ENCODE data around the gene ETS1. TPM values are rescaled to one million over a fixed set of nuclear protein-coding genes. Genes with fewer than 3 reads are reported as not detected.

The ETS1 gene
- total RNA-seq, 1 donor from 2014 or later, result 52.7 TPM

- peak; percentile 83 for DNase-seq (ENCODE audit: low read depth)
Observed at GRCh38 chr11:128501632-128502549, 85.5 kb downstream of the ETS1 start.

- no peak for DNase-seq (ENCODE audit: low read depth)
Observed at GRCh38 chr11:128501008-128501407, 86.3 kb downstream of the ETS1 start.

- no peak for DNase-seq (ENCODE audit: low read depth)
Observed at GRCh38 chr11:128500493-128500892, 86.9 kb downstream of the ETS1 start.

GRCh38 chr11:128499613-128500253 lies 87.6 kb downstream of the ETS1 start:
- no peak for DNase-seq (ENCODE audit: low read depth)

- no peak for DNase-seq (ENCODE audit: low read depth)
Observed at GRCh38 chr11:128498721-128499245, 88.6 kb downstream of the ETS1 start.

- no peak for DNase-seq (ENCODE audit: low read depth)
Observed at GRCh38 chr11:128497776-128498095, 89.6 kb downstream of the ETS1 start.

GRCh38 chr11:128497061-128497775 lies 90.1 kb downstream of the ETS1 start:
- DNase-seq (ENCODE audit: low read depth), result peak; percentile 96

GRCh38 chr11:128496692-128497060 lies 90.7 kb downstream of the ETS1 start:
- no peak for DNase-seq (ENCODE audit: low read depth)

- no peak for DNase-seq (ENCODE audit: low read depth)
Observed at GRCh38 chr11:128496249-128496648, 91.1 kb downstream of the ETS1 start.

GRCh38 chr11:128494418-128495332 lies 92.7 kb downstream of the ETS1 start:
- DNase-seq (ENCODE audit: low read depth), result no peak

GRCh38 chr11:128493570-128493965 lies 93.8 kb downstream of the ETS1 start:
- DNase-seq (ENCODE audit: low read depth), result no peak

GRCh38 chr11:128492903-128493569 lies 94.3 kb downstream of the ETS1 start:
- DNase-seq (ENCODE audit: low read depth), result peak; percentile 27

GRCh38 chr11:128492461-128492860 lies 94.9 kb downstream of the ETS1 start:
- peak; percentile 95 for DNase-seq (ENCODE audit: low read depth)

- no peak for DNase-seq (ENCODE audit: low read depth)
Observed at GRCh38 chr11:128491195-128491936, 96.0 kb downstream of the ETS1 start.

- DNase-seq (ENCODE audit: low read depth), result no peak
Observed at GRCh38 chr11:128490092-128490491, 97.3 kb downstream of the ETS1 start.

GRCh38 chr11:128488471-128488870 lies 98.9 kb downstream of the ETS1 start:
- peak; percentile 90 for DNase-seq (ENCODE audit: low read depth)

- no peak for DNase-seq (ENCODE audit: low read depth)
Observed at GRCh38 chr11:128487978-128488377, 99.4 kb downstream of the ETS1 start.

- DNase-seq (ENCODE audit: low read depth), result no peak
Observed at GRCh38 chr11:128484172-128484571, 103.2 kb downstream of the ETS1 start.

- DNase-seq (ENCODE audit: low read depth), result no peak
Observed at GRCh38 chr11:128483211-128483788, 104.1 kb downstream of the ETS1 start.

All from renal cortical epithelial cell (primary cell).